GM18858 (cell line): Measurements from ENCODE around the gene PFN2.
"Not testable (repeated sequence)": the region's sequence is repeated elsewhere in the genome, so short reads cannot be mapped to it uniquely, and the experiment has no call there.

Experiments
- ATAC-seq: cut with Tn5 transposase; IDR thresholded peaks from one replicate; pipeline ENCODE4 v1.9.1; 2021; ENCODE audit not compliant: unreplicated experiment

Gene PFN2

DNA sequence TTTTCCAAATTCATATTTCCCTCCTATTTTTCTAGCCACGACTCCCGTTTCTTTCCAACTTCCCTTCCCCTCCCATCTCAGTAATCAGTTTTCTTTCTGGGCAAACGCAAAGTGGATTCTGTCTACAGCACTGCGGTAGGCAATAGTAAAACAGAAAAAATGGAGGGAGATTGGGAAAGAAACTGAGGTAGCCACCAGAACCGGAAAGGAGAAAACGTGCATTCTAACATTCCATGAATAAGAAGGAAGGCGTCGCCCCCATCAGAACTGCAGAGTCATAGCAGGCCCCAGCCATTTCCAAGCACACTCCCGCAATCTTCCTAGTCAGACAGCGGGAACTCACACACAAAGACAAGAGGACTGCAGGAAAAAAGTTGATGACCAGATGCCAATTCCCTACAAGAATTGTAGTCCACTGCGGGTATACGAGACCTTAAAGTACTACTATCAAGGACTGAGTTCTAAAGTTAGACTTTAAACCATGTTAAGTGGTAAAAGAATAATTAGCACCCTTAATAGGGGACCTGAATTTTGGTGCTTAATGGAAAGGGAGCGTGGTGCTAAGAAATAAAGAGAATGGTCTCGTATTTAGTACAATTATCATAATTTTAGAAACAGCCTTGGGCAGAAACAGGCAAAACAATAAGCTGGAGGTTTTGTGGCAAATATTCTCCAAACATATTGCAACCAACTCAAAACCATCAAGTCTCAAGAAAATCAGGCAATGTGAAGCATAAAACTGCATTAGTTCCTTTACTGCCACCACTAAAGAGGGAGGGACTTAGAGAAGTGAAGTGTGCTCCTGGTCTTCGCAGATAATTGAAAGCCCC, 1.4 kb downstream of the PFN2 start:
- no peak for ATAC-seq

DNA sequence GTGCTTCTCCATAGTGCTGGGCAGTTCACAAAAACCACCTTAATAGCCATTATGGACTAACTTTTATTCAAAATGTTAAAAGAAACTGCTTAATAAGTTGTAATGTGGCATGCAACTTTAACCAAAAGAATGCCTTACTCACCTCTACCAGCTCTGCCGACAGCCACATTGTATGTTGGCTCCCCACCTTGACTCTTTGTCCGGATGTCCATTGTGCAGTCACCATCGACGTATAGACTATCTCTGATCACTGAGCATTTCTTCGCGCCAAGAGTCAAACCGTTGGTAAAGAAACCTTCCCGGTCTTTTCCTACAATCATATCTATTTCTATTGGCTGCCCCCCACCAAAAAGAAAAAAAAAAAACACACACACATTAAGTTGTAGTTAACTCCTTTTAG, 2.5 kb downstream of the PFN2 start:
- ATAC-seq = no peak

DNA sequence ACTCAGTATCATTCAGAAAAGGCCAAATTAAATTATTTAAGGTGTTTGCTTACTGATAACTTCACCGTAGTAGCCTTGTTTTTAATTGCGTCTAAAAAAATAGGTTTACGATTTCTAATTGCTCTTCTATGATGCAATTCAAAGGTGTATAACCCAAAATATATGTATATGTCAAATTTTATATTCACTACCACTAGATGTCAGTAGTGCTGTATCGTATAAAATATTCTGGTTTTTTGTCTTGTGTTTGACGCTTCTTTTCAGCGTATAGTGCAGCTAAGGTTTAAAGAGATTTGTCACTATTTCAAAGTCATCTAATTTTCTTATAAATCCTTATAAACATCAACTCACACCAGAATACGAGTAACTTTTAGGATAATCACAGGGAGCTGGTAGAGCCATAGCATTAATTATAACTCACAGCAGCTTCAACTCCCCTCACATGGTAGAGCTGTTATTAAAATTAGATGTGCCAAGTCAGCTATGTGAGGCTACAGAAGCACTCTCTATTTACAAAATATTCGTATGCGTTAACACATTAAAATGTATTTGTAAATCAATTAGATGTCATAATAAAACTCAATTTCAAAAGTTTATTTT, 3.5 kb downstream of the PFN2 start:
- peak; percentile 26 for ATAC-seq

DNA sequence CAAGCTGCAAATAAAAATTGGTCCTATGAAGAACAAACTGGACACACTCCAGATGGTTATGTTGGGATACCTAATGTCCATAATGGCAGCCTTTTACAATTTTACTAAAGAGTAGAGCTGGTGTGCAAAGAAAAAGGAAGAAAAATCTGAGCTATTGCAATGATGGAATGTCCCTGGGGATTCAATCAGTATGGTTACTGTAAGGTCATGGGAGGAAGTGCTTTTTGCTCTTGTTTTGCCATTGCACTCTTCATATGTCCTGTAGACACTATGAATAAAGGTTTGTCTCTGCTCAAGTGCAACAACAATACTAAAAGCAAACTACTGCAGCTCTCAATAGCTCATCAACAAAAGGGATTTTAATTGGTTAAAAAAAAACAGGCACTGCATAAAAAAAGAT, 5.4 kb downstream of the PFN2 start:
- no peak for ATAC-seq

DNA sequence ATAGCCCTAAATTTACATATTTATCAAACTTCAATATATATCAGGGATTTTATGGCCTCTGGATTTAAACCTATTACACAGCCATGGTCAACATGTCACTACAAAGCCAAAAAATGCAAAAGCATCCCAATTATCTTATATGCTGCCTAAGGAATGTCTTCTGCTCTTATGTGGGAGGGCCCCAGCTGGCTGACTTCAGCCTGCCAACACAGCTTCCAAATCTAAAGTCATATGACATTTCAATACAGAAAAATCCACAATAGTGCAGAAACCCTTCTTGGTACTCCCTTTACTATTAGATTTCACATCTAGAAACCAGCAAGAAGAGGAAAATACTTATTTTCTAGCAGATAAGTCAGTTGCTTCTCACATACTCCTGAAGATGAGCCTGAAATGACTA, 6.4 kb downstream of the PFN2 start:
- no peak for ATAC-seq

DNA sequence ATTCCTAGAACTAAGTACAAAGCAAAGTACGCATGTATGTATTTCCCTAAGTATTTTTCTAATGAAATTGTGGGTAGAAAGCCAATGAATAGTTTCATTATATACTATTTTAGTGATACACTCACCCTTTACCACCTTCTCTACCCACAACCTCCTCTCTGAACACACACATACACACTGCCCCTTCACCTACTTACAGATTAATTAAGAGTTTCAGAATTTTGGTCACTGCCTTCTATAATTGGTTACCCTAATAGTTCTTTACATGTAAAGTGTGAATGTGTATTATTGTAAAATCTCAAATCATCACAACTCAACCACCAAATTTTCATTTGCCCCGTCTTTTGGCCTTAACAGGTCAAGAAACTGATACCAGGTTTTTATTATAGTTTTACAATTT, 7.2 kb downstream of the PFN2 start:
- ATAC-seq = no peak

DNA sequence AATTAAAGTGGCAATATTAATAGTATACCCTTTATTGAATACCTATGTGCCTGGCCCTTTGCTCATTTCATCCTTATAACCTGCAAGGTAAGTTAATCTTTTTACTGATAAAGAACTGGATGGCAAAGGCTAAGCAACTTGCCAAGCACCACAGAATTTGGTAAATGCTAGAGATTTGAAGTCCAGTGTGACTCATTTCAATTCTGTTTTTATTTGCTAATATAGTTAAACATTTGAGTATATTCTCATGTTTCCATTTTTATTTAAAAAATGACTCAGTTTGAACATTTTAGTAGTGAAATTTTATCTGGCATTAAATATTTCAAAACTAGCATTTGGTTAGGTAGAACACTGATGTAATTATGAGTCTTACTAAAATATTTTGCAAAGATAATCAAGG, 11.3 kb downstream of the PFN2 start:
- ATAC-seq = no peak

DNA sequence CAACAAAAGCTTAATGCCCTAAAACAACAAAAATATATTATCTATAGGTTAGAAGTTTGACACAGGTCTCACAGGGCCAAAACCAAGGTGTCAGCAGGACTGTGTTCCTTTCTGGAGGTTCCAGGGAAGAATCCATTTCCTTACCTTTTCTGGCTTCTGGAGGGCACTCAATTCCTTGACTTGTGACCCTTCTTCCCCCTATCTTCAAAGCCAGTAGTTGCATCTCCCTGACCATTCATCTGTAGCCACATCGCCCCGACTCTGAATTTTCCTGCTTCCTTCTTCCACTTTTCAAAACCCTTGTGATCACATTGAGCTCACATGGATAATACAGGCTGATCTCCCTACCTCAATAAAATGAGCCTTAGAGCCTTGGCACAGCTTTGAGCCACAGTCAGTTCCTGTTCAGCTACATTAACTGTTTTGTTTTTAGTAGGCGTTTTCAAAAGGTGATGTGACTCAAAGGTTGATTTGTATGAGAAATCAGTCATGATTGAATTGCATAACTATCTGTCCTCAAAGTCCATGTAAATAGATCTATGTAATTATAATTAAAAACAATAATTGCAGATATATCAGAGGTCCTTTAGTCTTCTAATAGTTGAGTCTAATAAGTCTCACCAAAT, 12.4 kb downstream of the PFN2 start:
- no peak for ATAC-seq

DNA sequence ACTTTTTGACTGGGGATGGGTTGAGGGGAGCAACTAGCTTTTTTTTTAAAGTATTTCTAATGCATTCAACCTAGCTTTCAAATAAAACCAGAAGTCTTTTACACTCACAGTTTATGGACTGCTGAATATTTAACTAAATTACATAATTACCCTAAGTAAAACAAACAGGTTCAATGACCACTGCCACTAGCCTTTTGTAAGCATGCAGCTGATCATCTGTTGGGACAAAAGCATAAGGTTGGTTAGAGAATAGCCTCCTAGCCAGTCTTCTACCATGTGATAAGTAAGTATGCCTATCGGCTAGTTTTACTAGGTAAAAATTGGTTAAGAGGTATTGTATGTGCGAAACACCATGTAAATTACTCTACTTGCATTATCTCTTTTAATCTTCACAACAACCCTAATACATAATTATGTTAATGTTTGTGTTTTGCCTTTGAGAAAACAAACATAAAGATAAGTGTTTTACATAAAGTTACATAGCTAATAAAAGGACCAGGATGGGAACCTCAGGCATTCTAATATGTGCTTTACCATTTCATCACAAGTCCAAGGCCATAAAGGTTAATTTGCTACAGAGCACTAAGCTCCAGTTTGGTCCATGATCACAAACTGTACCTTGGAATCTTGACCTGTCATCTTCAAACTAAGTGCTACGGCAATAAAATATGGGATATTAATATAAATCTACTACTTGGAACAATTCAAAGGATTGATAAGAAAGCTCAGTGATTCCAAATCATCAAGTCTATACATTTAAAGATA, 13.2 kb downstream of the PFN2 start:
- ATAC-seq = no peak

DNA sequence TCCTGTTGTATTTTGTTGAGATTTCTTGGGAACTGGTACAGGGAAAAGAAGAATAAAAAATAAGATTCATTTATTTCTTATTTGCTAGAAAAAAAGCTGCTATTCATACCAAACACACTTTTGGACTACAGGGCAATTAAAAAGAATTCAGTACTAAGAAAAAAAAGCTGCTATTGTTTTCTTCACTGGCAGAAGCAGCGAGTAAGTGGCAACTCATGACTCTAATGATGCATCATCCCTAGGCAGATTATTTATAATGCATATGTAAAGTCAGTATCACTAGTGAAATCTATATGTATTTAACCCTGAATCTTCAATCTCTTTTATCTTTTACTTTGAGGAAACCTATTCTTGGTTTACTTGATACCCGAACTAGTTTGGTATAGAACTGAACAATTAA, 15.2 kb downstream of the PFN2 start:
- ATAC-seq = no peak

DNA sequence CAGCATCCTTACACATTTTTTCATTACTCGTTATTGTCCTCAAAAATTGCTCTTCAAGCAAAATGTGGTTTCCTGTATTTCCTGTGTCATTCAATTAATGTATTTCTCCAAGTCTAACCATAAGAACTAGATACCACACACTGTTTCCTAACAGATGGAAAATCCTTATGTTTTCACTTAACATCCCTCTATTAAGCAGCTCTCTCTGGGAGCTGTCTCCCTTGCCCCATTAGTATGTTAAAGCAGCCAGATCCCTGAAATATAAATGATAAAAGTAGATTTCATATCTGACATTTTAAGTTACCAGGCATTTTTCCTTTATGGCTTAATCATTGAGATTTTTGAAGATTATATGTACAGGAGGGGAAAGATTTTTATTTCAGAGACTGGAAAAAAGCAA, 15.9 kb downstream of the PFN2 start:
- no peak for ATAC-seq

DNA sequence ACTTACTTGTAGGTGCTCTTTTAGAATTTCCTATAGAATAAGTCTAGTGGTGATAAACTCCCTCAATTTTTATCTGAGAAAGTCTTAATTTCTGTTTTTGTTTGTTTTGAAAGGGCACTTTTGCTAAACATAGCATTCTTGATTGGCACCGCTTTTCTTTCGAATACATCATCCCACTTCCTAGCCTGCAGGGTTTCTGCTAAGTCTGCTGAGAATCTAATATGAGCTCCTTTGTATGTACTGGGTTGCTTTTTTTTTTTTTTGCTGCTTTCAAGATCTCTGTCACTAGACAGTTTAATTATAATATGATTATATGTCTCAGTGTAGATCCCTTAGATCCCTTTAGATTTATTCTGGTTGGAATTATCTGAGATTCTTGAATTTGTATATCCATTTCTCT, 21.5 kb downstream of the PFN2 start:
- no peak for ATAC-seq

DNA sequence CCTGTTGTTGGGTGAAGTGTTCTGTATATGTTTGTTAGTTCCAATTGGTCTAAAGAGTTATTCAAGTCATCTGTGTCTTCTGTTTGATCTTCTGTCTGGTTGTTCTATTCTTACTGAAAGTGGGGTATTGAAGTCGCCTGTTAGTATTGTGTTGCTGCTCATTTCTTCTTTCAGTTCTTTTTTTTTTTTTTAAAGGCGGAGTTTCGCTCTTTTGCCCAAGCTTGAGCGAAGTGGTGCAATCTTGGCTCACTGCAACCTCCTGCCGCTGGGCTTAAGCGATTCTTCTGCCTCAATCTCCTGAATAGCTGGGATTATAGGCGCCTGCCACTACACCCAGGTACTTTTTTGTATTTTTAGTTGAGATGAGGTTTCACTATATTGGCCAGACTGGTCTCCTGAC, 23.5 kb downstream of the PFN2 start:
- no peak for ATAC-seq

DNA sequence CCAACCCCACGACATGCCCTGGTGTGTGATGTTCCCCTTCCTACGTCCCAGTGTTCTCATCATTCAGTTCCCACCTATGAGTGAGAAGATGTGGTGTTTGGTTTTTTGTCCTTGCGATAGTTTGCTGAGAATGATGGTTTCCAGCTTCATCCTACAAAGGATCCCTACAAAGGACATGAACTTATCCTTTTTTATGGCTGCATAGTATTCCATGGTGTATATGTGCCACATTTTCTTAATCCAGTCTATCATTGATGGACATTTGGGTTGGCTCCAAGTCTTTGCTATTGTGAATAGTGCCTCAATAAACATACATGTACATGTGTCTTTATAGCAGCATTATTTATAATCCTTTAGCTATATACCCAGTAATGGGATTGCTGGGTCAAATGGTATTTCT, 26.7 kb downstream of the PFN2 start:
- not testable (repeated sequence) for ATAC-seq

DNA sequence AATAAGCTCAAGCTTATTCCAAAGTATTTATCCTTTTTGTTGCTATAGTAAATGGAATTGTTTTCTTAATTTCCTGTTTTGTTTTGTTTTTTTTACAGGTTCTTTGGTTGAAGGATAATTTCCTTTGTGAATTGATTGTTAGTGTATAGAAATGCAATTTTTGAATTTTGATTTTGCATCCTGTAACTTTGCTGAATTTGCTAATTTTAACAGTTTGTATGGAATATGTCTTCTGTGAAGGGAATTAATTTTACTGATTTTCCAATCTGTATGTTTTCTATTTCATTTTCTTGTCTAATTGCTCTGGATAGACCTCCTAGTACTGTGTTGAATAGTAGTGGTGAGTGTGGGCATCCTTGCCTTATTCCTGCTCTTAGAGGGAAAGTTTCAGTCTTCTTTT, 28.3 kb downstream of the PFN2 start:
- ATAC-seq = no peak

DNA sequence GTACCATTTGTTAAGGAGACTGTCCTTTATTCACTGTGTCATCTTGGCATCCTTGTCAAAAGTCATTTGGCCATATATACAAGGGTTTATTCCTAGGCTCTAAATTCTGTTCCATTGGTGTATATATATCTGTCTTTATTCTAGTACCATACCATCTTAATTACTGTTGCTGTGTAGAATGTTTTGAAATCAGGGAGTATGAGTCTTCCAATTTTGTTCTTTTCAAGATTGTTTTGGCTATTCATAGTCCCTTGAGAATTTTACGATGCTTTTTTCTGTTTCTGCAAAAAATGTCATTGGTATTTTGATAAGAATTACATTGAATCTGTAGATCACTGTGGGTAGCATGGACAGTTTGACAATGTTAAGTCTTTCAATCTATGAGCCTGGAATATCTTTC, 28.7 kb downstream of the PFN2 start:
- ATAC-seq = no peak

DNA sequence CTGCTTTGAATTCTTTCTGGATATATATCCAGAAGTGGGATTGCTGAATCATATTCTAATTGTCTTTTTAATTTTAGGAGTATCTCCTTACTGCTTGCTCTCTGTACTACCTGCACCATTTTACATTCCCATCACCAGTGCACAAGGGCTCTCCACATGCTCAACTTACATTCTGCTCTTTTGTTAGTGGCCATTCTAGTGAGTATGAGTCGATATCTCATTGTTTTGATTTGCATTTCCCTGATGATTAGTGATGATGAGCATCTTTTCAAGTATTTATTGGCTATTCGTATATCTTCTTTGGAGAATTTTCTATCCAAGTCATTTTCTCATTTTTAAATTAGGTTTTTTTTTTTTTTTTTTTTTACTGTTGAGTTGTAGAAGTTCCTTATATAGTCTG, 29.5 kb downstream of the PFN2 start:
- no peak for ATAC-seq

DNA sequence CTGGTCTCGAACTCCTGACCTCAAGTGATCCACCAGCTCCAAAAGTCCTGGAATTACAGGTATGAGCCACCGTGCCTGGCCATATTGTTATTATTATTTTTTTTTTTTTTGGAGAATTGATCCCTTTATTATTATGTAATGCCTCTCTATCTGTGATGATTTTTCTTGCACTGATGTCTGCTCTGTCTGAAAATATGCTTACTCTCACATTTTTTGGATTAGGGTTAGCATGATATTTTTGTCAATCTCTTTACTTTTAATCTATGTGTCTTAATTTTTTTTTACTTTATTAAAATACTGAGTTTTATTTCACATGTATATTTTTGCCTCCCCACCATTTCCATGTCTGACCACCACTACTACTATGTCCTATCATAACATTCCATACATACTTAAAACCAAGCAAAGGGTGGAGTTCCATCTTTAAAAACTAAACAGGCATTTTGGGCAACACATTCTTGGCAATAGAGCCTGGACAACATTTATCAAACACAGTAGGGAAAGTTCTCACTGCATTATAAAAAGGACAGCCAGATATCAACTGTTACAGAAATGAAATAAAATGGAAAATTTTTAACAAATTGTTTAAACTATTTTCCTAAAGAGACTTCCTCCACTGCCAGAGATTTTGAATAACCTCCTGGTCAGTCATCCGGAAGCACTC, 32.2 kb downstream of the PFN2 start:
- not testable (repeated sequence) for ATAC-seq

DNA sequence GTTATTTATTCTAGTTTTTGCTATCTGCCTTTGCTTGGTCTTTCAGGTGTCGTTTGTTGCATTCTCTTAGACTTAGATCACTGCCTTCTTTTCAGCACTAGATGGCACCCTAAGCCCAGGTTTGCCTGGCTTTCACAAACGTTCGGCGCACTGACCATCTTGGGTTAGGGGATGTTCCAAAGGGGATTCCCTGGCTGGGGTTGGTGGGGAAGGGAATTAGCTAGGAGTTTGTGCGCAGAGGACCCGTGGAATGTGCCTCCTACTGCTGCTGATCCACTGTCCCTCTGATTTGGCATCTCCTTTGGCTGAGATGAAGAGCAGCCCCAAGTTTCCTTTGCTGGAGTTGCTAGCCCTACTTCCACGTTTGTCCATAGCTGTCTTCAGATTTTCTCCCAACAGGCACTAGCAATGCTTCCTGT, 33.9 kb downstream of the PFN2 start:
- no peak for ATAC-seq

DNA sequence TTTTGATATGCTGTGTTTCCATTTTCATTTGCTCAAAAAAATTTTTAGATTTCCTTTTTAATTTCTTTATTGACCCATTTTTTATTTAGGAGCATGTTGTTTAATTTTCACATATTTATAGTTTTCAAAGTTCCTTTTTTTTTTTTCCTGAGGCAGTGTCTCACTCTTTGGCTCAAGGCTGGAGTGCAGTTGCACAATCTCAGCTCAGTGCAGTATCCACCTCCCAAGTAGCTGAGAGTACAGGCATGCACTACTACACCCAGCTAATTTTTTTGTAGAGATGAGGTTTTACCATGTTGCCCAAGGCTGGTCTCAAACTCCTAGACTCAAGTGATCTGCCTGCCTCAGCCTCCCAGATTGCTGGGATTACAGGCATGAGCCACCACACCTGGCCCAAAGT, 36.2 kb downstream of the PFN2 start:
- no peak for ATAC-seq

DNA sequence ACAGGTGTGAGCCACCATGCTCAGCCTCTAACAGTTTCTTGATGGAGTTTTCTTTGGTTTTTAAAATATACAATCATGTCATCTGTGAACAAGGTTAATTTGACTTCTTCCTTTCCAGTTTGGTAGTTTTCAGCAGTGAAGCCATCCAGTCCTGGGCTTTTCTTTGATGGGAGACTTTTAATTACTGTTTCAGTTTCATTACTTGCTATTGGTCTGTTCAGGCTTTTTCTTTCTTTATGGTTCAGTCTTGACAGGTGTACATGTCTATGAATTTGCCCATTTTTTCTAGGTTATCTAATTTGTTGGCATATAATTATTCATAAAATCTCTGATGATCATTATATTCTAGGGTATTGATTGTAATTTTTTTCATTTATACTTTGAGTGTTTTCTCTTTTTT, 36.8 kb downstream of the PFN2 start:
- no peak for ATAC-seq
